ENCODE data around the gene SRD5A1.
A peak's percentile ranks its signal among the peaks of the same experiment; 100 is the strongest.

SRD5A1 gene

GRCh38 chr5:6632888-6633468 is at the start of gene SRD5A1, which contains the start of gene NSUN2:
TSS of gene SRD5A1 (plus strand) at chr5:6633440. CDS start at chr5:6633577, 137 bp downstream.
TSS of gene NSUN2 (minus strand) at chr5:6633044. CDS start at chr5:6632979, 65 bp downstream.
- peak; percentile 92 for DNase-seq

GRCh38 chr5:6584101-6584645 is 49.1 kb upstream of the SRD5A1 start:
- no peak for DNase-seq

GRCh38 chr5:6584727-6585126 is 48.5 kb upstream of the SRD5A1 start:
- no peak for DNase-seq

- DNase-seq = no peak
Measured at GRCh38 chr5:6585168-6585567, 48.1 kb upstream of the SRD5A1 start.

GRCh38 chr5:6585939-6586646 is 47.1 kb upstream of the SRD5A1 start:
- DNase-seq = no peak

- DNase-seq = no peak
Measured at GRCh38 chr5:6586647-6587042, 46.6 kb upstream of the SRD5A1 start.

GRCh38 chr5:6587171-6587570 is 46.1 kb upstream of the SRD5A1 start:
- no peak for DNase-seq

GRCh38 chr5:6590581-6590980 is 42.7 kb upstream of the SRD5A1 start:
- DNase-seq = no peak

GRCh38 chr5:6591671-6592288 is 41.5 kb upstream of the SRD5A1 start:
- DNase-seq = no peak

- DNase-seq = no peak
Measured at GRCh38 chr5:6592601-6593000, 40.6 kb upstream of the SRD5A1 start.

GRCh38 chr5:6593148-6594016 is 39.9 kb upstream of the SRD5A1 start:
- DNase-seq = no peak

- DNase-seq = no peak
Measured at GRCh38 chr5:6594066-6594465, 39.2 kb upstream of the SRD5A1 start.

GRCh38 chr5:6595405-6595804 is 37.8 kb upstream of the SRD5A1 start:
- no peak for DNase-seq

GRCh38 chr5:6596388-6596787 is 36.9 kb upstream of the SRD5A1 start:
- peak; percentile 56 for DNase-seq

- no peak for DNase-seq
Measured at GRCh38 chr5:6597557-6597956, 35.7 kb upstream of the SRD5A1 start.

GRCh38 chr5:6598351-6598900 is 34.8 kb upstream of the SRD5A1 start:
- no peak for DNase-seq

- DNase-seq = no peak
Measured at GRCh38 chr5:6599739-6600138, 33.5 kb upstream of the SRD5A1 start.

GRCh38 chr5:6601271-6601670 is 32.0 kb upstream of the SRD5A1 start:
- DNase-seq = peak; percentile 29

- no peak for DNase-seq
Measured at GRCh38 chr5:6601816-6602215, 31.4 kb upstream of the SRD5A1 start.

GRCh38 chr5:6602441-6602840 is 30.8 kb upstream of the SRD5A1 start:
- no peak for DNase-seq

GRCh38 chr5:6603643-6604042 is 29.6 kb upstream of the SRD5A1 start:
- no peak for DNase-seq

GRCh38 chr5:6604341-6604740 is 28.9 kb upstream of the SRD5A1 start:
- no peak for DNase-seq

- no peak for DNase-seq
Measured at GRCh38 chr5:6604946-6605345, 28.3 kb upstream of the SRD5A1 start.
